Measurements from ENCODE around the gene SERPINA1. TPM values are rescaled to one million over a fixed set of nuclear protein-coding genes. Genes with fewer than 3 reads are reported as not detected.

Gene SERPINA1
- total and polyA plus RNA-seq, 2 of the 13 experiments (the other 11 are each of a cell fraction or from before 2014, with no cell fraction given), result 3,266 to 11,015 TPM

GRCh38 chr14:94390372-94391086, 2.1 kb upstream of the SERPINA1 start (continued):
- TF ChIP-seq SETDB1 (CRISPR knock-in tag; IDR thresholded peaks at IDR 0.05; ENCODE audit: borderline replicate concordance) (no peak), CREM (IDR thresholded peaks at IDR 0.05) (no peak), CREM (CRISPR knock-in tag; IDR thresholded peaks at IDR 0.05) (no peak), ELK4 (CRISPR knock-in tag; IDR thresholded peaks at IDR 0.05; ENCODE audit: borderline replicate concordance) (no peak), IKZF4 (CRISPR knock-in tag; IDR thresholded peaks at IDR 0.05; ENCODE audit: borderline replicate concordance, low read depth, not compliant biosample characterization) (no peak), ZNF703 (CRISPR knock-in tag; IDR thresholded peaks at IDR 0.05; ENCODE audit: borderline replicate concordance) (no peak), ZNF781 (CRISPR knock-in tag; IDR thresholded peaks at IDR 0.05; ENCODE audit: borderline replicate concordance, not compliant biosample characterization) (no peak), MLX (CRISPR knock-in tag; IDR thresholded peaks at IDR 0.05) (no peak), SPEN (CRISPR knock-in tag; IDR thresholded peaks at IDR 0.05; ENCODE audit: low read depth) (no peak), ZNF724P (CRISPR knock-in tag; IDR thresholded peaks at IDR 0.05; ENCODE audit: borderline replicate concordance) (no peak), RELA (CRISPR knock-in tag; IDR thresholded peaks at IDR 0.05) (no peak), CHD2 (IDR thresholded peaks at IDR 0.05; ENCODE audit: low read depth, low read length) (no peak), GMEB2 (CRISPR knock-in tag; IDR thresholded peaks at IDR 0.05; ENCODE audit: low read depth) (no peak), GATAD1 (CRISPR knock-in tag; IDR thresholded peaks at IDR 0.05) (no peak)
- TF ChIP-seq, protein P1, sequence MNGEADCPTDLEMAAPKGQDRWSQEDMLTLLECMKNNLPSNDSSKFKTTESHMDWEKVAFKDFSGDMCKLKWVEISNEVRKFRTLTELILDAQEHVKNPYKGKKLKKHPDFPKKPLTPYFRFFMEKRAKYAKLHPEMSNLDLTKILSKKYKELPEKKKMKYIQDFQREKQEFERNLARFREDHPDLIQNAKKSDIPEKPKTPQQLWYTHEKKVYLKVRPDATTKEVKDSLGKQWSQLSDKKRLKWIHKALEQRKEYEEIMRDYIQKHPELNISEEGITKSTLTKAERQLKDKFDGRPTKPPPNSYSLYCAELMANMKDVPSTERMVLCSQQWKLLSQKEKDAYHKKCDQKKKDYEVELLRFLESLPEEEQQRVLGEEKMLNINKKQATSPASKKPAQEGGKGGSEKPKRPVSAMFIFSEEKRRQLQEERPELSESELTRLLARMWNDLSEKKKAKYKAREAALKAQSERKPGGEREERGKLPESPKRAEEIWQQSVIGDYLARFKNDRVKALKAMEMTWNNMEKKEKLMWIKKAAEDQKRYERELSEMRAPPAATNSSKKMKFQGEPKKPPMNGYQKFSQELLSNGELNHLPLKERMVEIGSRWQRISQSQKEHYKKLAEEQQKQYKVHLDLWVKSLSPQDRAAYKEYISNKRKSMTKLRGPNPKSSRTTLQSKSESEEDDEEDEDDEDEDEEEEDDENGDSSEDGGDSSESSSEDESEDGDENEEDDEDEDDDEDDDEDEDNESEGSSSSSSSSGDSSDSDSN (CRISPR knock-in tag; IDR thresholded peaks at IDR 0.05), result no peak; the same call in 1 of the 2 replicates
- TF ChIP-seq, protein P2, sequence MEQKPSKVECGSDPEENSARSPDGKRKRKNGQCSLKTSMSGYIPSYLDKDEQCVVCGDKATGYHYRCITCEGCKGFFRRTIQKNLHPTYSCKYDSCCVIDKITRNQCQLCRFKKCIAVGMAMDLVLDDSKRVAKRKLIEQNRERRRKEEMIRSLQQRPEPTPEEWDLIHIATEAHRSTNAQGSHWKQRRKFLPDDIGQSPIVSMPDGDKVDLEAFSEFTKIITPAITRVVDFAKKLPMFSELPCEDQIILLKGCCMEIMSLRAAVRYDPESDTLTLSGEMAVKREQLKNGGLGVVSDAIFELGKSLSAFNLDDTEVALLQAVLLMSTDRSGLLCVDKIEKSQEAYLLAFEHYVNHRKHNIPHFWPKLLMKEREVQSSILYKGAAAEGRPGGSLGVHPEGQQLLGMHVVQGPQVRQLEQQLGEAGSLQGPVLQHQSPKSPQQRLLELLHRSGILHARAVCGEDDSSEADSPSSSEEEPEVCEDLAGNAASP (CRISPR knock-in tag; IDR thresholded peaks at IDR 0.05; ENCODE audit: borderline replicate concordance), result peak; percentile 44; the same call in 1 of the 2 replicates
- TF ChIP-seq, protein P3, sequence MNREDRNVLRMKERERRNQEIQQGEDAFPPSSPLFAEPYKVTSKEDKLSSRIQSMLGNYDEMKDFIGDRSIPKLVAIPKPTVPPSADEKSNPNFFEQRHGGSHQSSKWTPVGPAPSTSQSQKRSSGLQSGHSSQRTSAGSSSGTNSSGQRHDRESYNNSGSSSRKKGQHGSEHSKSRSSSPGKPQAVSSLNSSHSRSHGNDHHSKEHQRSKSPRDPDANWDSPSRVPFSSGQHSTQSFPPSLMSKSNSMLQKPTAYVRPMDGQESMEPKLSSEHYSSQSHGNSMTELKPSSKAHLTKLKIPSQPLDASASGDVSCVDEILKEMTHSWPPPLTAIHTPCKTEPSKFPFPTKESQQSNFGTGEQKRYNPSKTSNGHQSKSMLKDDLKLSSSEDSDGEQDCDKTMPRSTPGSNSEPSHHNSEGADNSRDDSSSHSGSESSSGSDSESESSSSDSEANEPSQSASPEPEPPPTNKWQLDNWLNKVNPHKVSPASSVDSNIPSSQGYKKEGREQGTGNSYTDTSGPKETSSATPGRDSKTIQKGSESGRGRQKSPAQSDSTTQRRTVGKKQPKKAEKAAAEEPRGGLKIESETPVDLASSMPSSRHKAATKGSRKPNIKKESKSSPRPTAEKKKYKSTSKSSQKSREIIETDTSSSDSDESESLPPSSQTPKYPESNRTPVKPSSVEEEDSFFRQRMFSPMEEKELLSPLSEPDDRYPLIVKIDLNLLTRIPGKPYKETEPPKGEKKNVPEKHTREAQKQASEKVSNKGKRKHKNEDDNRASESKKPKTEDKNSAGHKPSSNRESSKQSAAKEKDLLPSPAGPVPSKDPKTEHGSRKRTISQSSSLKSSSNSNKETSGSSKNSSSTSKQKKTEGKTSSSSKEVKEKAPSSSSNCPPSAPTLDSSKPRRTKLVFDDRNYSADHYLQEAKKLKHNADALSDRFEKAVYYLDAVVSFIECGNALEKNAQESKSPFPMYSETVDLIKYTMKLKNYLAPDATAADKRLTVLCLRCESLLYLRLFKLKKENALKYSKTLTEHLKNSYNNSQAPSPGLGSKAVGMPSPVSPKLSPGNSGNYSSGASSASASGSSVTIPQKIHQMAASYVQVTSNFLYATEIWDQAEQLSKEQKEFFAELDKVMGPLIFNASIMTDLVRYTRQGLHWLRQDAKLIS (CRISPR knock-in tag; IDR thresholded peaks at IDR 0.05), result no peak
